T-helper 1 cell (primary cell): ENCODE results near the gene ALG12.

Source experiments
- DNase-seq, 5 donors: peaks; one replicate each; pipeline ENCODE4 v3.0.0-alpha.2; 2012 to 2020
- total RNA-seq, 4 donors: gene quantifications; one replicate each; lab custom pipeline; 2026; lab: John Stamatoyannopoulos, UW

ALG12 gene
- total RNA-seq, result 21.5 to 27.5 (median 24.5) reads per million in 4 donors

- DNase-seq, result peak; percentile 94 to 97 (median 95)
These were observed at the start of gene ALG12, which contains the start of gene CRELD2 for GRCh38 chr22:49917974-49918910. Gene ALG12, minus strand, starts transcription at chr22:49918438. Its CDS starts 4,673 bp downstream, at chr22:49913765. Gene CRELD2, plus strand, starts transcription at chr22:49918634. Its CDS starts 136 bp downstream, at chr22:49918770.

GRCh38 chr22:49967706-49968208, 49.5 kb upstream of the ALG12 start:
- no peak for DNase-seq

- peak in 4 of 5 donors; percentile 0 to 16 (median 10) for DNase-seq
These were observed 48.8 kb upstream of the ALG12 start for GRCh38 chr22:49966774-49967705.

GRCh38 chr22:49966041-49966773, 48.0 kb upstream of the ALG12 start:
- DNase-seq, result peak in 3 of 5 donors; percentile 5 to 17 (median 9)

- DNase-seq, result peak in 3 of 5 donors; percentile 5 to 12 (median 6)
These were observed 47.1 kb upstream of the ALG12 start for GRCh38 chr22:49965091-49966040.

GRCh38 chr22:49964136-49965090, 46.2 kb upstream of the ALG12 start:
- DNase-seq, result peak in 3 of 5 donors; percentile 14 to 26 (median 25)

GRCh38 chr22:49963647-49964026, 45.4 kb upstream of the ALG12 start:
- DNase-seq, result peak in 1 of 5 donors; percentile 8

- peak in 3 of 5 donors; percentile 5 to 13 (median 8) for DNase-seq
These were observed 44.8 kb upstream of the ALG12 start for GRCh38 chr22:49962751-49963646.

GRCh38 chr22:49962012-49962750, 43.9 kb upstream of the ALG12 start:
- DNase-seq, result peak; percentile 73 to 86 (median 79)

- DNase-seq, result peak in 1 of 5 donors; percentile 43
These were observed 43.4 kb upstream of the ALG12 start for GRCh38 chr22:49961601-49962011.

- DNase-seq, result peak in 2 of 5 donors; percentile 13 to 38
These were observed 42.9 kb upstream of the ALG12 start for GRCh38 chr22:49961005-49961600.

- DNase-seq, result peak; percentile 83 to 97 (median 87)
These were observed 42.1 kb upstream of the ALG12 start, which contains the start of gene PIM3 for GRCh38 chr22:49960159-49961004. Gene PIM3, plus strand, starts transcription at chr22:49960772. Its CDS starts 176 bp downstream, at chr22:49960948.

- no peak for DNase-seq
These were observed 41.5 kb upstream of the ALG12 start for GRCh38 chr22:49959782-49960158.

GRCh38 chr22:49958931-49959781, 40.9 kb upstream of the ALG12 start:
- DNase-seq, result peak in 1 of 5 donors; percentile 1

- DNase-seq, result no peak
These were observed 40.2 kb upstream of the ALG12 start for GRCh38 chr22:49958366-49958921.
